ENCODE data around the gene SLC2A5.
"Not testable (repeated sequence)": the region's sequence is repeated elsewhere in the genome, so short reads cannot be mapped to it uniquely, and the experiment has no call there.

SLC2A5 gene, protein sequence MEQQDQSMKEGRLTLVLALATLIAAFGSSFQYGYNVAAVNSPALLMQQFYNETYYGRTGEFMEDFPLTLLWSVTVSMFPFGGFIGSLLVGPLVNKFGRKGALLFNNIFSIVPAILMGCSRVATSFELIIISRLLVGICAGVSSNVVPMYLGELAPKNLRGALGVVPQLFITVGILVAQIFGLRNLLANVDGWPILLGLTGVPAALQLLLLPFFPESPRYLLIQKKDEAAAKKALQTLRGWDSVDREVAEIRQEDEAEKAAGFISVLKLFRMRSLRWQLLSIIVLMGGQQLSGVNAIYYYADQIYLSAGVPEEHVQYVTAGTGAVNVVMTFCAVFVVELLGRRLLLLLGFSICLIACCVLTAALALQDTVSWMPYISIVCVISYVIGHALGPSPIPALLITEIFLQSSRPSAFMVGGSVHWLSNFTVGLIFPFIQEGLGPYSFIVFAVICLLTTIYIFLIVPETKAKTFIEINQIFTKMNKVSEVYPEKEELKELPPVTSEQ

DNA sequence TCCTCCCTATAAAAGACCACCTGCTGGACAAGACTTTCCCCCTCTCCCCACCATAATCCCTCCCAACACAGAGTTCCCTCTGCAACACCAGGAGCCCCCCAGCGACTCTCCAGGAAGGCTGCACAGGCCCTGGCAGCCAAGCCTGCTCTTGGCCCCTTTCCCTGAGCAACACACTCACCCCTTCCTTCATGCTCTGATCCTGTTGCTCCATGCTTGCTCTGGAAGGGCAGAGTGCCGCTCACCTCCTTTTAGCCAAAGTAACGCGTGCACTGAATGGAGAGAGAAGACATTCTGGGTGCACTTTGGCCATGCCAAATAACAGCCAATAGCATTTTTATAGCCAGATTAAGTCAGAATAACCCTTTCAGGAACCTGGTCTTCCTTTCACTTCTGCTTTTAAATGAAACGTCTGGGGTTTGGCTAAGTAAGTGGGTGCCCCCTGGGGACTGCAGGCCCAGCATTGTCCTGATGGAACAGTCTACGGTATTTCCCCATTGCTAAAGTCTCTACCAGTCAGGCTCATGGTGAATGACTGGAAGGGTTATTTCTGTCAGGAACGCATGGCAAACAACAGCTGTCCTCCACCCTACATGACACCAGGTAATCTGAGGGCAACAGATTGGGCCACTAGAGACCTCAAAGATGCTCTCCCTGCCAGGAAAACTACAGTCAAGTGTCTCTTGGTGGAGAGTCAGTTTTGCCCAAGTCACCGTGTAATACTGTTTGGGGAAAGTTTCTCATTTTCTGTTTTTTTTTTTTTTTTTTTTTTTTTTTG lies at the start of gene SLC2A5:
TSS of gene SLC2A5 (minus strand) at position 310 of the 775 bp plus-strand sequence. CDS start at position 211, 99 bp downstream.
- no peak for DNase-seq (ENCODE audit: low spot score)

DNA sequence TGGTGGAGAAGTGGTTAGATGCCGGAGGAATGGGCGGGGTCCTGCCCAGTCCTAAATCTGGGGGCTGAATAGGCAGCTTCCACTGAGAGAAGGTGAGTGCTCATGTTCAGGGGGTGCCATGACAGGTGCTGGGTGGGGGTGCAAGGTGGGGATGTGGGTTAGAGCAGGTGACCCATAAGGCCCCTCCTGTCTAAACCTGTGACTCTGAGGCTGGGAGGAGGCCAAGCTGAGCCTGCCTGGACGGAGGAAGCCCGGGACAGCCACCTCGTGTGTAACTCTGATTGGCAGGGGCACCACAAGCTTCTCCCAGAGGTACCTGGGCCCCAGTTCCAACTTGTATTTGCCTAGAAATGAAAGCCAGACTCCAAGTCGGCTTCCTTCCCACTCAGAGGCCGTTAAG lies 48.8 kb upstream of the SLC2A5 start:
- no peak for DNase-seq (ENCODE audit: low spot score)

DNA sequence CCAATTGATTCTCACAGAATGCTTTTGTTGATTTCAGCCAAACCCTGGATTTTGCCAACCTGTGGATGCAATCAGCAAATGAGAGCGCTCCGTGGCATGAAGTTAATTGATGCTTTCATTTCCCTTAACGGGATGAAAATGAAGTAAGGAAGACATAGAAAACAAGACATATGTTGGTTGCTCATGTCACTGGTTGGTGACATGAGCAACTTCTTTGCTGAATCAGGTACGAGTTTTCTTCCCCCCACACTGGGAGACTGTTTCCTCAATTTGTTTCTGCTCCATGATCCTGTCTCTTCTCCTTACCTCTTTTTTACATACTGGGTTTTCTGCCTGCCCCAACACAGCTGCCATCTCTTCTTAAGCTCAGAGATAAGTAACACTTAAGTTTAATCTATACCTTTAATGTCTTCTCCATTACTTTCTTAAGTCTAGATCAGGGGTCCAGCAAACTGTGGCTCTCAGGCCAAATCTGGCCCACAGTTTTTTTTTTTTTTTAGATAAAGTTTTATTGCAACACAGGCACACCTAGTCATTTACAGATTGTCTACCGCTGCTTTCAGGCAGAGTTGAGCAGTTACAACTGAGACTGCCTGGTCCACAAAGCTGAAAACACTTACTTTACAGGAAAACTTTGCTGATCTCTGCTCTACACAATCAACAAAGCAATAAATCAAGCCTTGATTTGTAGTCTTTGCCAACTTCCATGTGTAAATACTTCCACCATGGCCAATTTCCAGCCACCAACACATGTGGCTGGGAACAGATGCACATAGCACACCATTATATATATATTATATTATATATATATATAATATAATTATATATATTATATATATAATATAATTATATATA lies 46.1 kb upstream of the SLC2A5 start:
- no peak for DNase-seq (ENCODE audit: low spot score)

DNA sequence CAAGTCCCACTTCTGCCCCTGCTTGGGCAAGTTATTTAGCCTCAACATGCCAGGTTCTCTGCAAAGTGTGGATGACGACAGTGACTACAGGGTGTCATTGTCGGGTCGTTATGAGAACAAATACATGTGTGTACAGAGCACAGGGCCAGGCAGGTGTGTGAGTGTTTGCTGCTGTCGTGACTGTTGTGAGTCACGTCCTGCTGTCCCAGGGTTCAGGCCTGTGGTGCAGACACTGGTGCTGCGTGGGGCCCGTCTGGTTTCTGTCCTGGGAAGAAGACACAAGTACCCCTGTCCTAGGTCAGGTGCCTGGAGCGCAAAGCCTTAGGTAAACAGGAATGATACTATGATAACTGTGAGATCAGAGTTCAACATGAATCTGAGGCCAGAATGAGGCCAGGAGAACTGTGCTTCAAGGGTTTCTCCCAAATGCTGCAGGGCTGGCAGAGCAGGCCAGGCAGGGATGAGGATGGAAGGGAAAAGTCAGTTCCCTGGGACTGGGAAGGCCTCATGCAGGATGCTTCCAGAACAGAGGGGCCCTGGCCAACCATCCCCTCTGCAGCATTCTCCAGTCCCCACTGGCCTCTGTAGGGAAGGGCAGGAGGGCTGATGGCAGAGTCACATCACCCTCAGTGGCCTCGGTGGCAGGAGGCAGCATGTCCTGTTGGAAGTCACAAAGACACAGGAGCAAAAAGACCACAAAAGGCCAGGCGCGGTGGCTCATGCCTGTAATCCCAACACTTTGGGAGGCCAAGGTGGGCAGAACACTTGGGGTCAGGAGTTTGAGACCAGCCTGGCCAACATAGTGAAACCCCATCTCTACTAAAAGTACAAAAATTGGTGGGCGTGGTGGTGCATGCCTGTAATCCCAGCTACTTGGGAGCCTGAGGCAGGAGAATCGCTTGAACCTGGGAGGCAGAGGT lies 43.8 kb upstream of the SLC2A5 start:
- no peak for DNase-seq (ENCODE audit: low spot score)

DNA sequence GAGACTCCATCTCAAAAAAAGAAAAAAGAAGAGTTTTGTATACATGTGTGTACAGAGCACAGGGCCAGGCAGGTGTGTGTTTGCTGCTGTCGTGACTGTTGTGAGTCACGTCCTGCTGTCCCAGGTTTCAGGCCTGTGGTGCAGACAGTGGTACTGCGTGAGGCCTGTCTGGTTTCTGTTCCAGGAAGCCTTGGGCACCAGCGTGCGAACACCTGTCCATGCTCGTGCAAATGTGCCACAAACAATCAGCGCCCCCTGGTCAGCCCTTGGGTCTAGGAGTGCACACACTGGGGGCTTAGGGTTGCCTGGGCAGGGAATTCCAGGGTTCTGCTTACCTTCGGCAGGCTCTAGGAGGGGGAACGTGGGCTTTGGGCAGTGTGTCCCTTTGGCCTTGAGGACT lies 42.5 kb upstream of the SLC2A5 start:
- no peak for DNase-seq (ENCODE audit: low spot score)

DNA sequence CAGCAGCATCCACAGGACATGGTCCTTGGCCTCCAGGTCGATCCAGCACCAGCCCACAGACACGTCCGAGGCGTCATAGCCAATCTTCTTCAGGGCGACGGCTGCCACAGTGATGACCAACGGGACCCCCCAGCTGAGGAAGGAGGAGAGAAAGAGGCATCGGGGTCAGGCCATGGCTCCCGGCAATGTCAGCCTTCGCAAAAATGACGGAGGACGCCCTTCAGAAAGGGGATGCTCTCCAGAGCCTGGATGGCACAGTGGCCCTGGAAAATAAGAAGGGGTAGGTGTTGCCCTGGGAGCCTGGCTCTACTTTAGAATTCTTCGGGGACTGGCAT lies 41.9 kb upstream of the SLC2A5 start:
- DNase-seq (ENCODE audit: low spot score), result no peak

DNA sequence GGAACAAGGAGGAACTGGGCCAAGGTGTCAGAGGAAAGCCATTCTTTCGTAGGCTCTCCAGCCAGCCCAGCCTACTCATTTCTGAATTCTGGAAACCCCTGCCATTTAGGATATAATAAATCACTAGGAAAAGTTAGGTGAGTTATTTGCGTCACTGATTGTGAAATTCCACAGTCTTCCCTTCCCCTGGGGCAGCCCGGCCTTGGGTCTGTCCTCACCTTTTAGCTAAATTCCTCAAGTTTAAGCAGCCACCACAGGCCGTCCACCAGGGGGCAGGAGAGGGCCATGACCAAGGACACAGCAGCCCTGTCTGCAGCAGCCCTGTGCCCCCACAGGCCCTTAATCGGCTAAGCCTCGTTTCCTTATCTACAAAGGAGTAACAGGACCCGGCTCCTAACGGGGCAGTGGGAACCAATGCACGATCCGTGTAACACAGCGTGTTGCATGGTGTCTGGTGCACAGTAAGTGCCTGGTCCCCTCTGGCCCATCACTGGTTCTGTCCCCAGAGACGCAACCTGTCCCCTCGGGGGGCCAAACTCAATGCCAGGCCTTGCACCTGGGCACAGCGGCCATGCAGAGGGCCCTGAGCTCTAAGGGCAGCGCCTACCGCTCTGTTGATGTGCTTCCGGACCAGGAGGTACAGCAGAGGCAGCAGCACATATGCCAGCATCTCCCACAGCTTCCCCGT lies 41.4 kb upstream of the SLC2A5 start:
- DNase-seq (ENCODE audit: low spot score), result peak; percentile 58

DNA sequence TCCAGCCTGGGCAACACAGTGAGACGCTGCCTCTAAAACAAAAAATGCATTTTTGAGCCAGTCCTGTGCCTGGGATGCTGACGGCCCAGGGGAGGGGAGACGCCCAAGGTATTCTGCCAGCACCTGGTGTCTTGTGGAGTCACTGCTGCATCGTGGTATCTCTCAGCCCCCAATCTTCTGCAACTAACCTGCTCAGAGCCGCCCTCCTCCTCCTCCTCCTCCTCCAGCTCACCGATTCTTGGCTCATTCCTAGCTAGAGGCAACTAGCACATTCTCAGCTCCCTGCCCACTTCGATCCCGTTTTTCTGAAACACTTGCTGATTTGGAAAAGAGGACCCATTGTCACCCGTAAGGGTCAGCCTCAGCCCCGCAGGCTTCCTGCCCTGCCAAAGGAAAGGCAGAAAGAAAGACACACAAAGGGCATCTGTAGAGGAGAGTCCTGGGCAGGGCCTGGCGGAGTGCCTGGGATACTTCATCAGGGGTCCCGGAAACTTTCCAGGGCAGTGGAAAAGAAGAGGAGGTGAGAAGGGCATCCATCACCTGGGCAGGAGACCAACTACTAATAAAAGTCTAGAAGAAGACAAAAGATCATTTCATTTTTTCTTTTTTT lies 38.7 kb upstream of the SLC2A5 start:
- DNase-seq (ENCODE audit: low spot score), result peak; percentile 33

DNA sequence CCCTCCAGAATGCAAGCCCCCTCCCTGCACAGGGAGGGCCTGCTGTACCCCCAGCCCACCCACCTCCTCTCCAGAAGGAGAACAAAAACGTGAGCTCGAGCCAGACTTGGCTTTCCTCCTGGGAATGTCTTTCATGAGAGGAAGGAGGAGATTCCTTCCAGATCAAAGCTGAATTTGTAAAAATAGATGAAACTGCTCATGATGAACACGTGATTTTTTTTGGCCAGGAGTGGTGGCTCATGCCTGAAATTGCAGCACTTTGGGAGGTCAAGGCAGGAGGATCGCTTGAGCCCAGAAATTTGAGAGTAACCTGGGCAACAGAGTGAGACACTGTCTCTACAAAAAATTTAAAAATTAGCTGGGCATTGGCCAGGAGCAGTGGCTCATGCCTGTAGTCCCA lies 37.7 kb upstream of the SLC2A5 start:
- no peak for DNase-seq (ENCODE audit: low spot score)

DNA sequence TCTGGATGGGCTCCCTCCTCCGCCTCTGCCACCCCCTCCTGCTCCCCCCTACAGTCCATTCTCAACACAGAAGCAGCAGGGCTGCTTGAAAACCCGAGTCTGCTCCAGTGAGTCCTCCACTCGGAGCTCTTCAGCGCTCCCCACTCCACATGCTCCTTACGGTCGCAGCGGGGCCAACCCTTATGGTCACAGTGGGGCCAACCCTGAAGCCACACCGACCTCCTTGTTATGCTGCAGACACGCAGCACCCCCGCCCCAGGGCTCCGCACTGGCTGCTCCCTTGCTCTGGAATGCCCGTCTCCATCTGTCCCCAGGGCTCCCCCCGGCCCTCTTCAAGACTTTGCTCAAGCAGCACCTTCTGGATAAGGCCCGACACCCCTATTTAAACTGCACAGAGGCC lies 36.9 kb upstream of the SLC2A5 start:
- no peak for DNase-seq (ENCODE audit: low spot score)

DNA sequence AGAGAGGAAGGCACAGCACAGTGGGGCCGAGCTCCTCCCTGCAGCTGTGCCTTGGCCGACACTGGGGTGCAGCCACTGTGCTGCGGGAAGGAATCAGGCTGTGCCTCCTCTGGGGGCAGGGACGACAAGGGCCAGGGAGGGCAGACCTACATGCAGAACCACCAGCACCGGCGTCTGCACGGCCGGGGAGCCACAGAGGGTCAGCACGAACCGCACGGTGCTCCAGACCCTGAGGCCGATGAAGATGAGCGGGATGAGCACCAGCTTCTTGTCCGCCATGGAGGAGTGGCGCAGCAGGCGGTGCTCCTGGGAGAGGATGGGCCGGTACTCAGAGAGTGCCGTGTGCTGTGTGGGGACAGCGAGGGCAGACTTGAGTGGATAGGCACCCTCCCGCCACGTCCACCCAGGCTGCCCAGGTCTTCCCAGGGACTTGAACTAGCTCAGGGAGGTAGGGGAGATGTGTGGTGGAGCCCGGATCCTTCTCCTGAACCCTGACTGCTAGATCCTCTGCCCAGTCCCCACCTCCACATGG lies 36.0 kb upstream of the SLC2A5 start:
- DNase-seq (ENCODE audit: low spot score), result no peak

DNA sequence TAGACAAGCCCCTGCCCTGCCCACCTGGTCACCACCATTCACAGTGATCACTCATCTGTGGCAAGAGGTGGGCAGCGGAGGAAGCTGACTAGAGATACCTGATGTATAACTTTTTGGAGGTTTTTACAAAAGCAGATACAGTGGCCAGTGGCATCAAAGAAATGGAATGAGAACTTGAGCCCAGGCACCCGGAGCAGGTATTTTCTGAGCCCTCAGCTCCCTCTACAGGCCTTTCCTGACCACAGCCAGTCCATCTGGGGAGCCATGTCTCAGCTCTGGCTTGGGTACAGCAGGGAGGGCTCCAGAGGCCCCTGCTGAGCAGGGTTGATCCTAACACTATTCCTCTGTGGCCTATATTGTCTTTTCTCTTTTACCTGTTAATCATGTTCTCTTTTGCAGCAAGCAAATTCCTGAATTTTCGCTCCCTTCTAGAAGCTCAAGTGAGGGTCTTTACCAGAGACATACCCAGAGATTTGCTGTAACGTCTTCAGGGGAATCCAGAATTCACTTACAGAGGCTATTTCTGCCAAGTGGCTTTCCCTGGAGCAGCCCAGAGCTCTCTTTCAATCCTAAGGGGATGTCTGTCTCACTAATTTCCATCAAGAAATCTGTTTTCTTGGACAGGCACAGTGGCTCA lies 32.2 kb upstream of the SLC2A5 start:
- peak; percentile 28 for DNase-seq (ENCODE audit: low spot score)

DNA sequence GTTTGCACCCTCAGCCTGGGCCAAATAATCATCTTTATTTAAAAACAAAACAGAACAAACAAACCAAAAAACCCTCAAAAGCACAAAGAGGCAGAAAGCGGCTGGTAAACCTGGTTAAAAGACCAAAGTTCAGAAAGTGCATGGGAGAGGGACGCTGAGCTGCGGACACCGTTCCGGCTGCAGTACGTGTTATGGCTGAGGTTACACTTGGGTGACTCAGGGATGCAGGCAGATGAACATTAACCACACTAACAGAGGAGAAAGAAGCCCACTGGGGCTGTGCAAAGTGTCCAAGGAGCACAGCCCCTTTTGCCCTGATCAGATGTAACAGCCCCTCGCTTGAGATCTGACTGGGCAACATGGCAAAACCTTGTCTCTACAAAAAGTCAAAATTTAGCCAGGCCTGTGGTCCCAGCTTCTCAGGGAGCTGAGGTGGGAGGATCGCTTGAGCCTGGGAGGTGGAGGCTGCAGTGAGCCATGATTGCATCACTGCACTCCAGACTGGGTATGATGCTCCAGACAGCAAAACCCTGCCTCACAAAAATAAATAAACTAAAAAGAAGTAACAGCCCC lies 31.1 kb upstream of the SLC2A5 start:
- no peak for DNase-seq (ENCODE audit: low spot score)

DNA sequence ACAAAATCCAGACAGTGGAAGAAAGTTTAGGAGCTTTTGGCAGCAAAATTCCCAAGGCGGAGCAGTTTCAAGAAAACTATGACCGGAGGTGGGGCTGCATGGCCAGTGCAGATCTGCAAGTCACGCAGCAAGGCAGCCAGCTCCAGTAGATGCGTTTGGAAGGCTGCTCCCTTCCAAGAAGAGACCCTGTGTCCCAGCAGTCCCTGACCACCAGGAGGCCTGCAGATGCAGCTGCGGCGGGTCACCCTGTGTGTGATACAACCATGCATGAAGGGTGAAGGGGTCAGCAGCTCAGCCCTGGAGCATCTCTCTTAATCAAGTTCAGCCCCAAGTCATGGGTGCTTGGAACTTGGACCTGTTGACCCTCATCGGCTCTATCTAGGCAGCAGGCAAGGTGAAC lies 30.1 kb upstream of the SLC2A5 start:
- DNase-seq (ENCODE audit: low spot score), result no peak

DNA sequence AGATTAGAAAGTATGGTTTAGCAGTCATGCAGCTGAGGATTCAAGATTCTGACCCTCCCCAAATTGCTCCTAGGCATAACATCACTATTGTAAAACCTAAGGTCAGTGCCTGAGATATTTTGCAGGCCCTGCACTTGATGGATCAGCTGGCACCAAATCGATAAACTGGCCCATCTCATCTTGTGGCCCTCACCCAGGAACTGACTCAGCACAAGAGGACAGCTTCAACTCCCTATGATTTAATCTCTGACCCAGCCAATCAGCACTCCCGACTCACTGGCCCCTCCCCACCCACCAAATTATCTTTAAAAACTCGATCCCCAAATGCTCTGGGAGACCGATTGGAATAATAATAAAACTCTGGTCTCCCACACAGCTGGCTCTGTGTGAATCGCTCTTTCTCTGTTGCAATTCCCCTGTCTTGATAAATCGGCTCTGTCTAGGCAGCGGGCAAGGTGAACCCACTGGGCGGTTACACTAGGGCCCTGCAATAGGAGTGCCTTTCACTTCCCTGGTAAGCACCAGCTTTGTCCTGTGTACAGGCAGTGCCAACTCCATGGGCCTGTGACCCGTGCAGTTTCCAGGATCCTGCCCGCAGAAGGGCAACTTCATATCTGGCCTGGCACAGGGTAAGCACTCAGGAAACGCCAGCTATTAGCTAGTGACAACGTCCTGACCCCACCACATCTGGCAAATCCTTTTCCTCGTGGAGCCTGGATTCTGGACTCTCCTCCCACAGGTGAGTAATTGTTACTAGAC lies 28.7 kb upstream of the SLC2A5 start:
- DNase-seq (ENCODE audit: low spot score), result no peak

DNA sequence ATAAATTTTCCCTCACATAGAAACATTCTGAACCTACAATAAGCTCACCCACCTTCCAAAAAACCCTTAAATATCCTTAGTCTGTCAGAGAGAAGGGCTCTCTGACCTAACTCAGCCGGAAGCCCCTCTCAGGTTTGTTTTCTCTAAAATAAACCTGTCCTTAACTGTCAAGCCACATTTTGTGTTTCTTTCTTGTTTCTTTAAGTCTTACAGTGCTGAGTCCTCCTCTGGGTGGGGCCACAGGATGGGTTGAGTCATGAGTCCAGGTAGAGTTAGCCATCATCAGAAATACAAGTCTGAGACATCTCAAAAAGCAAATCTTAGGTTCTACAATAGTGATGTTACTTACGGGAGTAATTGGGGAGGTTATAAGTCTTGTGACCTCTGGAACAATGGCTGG lies 26.4 kb upstream of the SLC2A5 start:
- DNase-seq (ENCODE audit: low spot score), result no peak

DNA sequence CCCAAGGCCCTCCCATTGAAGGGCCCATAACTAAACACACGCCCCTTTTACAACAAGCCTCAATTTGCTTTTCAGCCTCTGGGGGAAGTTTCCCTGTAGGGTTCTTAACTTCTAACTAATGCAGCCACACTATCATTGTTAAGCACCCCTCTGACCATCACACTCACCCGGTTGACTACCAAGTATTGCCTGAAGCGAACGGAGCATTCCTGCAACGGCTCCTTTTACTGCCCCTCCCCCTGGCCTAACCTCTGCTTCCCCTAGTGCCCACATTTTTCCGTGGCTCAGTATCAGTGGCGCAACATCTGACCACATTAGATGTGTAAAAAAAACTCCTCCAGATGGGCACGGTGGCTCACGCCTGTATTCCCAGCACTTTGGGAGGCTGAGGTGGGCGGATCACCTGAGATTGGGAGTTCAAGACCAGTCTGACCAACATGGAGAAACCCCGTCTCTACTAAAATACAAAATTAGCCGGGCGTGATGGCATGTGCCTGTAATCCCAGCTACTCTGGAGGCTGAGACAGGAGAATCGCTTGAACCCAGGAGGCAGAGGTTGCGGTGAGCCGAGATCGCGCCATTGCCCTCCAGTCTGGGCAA lies 24.7 kb upstream of the SLC2A5 start:
- DNase-seq (ENCODE audit: low spot score), result not testable (repeated sequence)

DNA sequence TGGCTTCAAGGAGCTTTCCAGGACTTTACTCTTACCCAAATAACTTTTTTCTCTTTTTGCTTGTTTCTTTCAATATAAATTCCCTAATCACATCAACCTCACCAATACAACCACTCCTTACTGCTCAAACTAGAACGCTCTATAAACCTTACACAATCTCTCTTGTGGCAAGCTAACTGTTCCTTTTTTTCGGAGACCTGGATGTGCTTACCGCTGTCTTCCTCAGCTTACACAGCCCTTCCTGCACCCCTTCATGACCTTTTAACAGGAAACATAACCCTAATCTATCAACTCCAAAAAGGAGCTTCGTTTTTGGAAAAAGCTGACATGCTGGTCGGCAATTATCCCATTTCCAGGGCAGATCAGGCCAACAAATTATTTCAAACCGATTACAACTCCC lies 24.1 kb upstream of the SLC2A5 start:
- DNase-seq (ENCODE audit: low spot score), result no peak
